Renal pelvis (tissue), 4 donors: ENCODE data around the gene WDR17. TPM values are rescaled to one million over a fixed set of nuclear protein-coding genes. Genes with fewer than 3 reads are reported as not detected.
"Not testable (repeated sequence)": the region's sequence is repeated elsewhere in the genome, so short reads cannot be mapped to it uniquely, and the experiment has no call there.

Experiments
- DNase-seq: peaks from one replicate; pipeline ENCODE4 v3.0.0-alpha.2; 2013
- polyA plus RNA-seq, 3 donors: library from polyadenylated mRNA; unstranded; fragments of 120-200 nt; gene quantifications; one replicate each; pipeline ENCODE4 v1.2.1, GENCODE V29; 2013; ENCODE audit not compliant: insufficient read length in 3 of 3

WDR17 gene
- polyA plus RNA-seq, 3 donors = 5.6 to 15.2 (median 11.1) TPM

DNA sequence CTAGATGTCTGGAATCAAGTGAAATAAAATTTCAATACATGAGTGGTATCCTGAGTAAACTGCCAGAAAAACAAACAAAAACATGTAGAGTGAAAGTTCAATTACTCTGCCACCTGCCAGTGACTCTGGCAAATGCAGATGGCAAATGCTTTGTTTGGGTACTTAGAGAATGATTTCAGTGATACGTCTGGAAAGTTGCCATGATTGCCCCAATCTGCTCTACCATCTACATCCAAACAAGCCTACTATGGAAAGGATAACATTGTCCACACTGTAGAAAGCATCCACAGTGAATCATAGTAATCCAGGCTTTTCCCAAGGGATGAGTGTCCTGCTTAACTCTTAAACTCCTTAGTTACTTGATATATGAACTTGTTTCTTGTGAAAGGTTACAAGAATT, 126.3 kb downstream of the WDR17 start:
- DNase-seq = no peak

DNA sequence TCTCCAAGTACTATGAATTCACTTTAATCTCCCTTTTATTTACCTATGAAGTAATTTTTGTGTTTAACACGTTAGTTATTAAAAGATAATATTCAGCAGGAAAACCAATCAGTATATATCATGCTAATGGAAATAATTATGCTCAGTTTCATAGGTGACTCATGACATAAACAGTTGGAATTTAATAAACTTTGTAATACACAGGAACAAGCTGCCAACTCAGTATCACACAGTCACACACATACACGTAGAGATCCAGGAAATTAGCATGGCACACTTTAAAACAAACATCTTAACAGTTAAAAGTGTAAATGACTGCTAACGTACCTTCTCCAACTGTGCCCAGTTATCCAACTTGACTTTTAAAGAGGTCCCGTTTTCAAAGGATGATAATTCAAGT, 127.5 kb downstream of the WDR17 start:
- DNase-seq = no peak

DNA sequence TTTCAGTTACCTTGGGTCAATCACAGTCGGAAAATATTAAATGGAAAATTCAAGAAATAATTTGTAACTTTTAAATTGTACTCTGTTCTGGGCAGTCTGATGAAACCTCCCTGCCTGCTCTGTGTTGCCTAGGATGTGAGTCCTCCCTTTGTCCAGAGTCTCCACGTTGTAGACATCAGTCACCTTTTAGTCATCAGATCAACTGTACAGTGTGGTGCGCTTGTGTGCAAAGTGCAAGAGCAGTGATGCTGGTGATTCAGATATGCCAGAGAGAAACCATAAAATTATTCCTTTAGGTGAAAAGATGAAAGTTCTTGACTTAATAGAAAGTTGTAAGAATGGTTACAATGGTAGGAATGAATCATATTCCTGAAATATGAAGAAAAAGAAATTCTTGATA, 128.3 kb downstream of the WDR17 start:
- no peak for DNase-seq

DNA sequence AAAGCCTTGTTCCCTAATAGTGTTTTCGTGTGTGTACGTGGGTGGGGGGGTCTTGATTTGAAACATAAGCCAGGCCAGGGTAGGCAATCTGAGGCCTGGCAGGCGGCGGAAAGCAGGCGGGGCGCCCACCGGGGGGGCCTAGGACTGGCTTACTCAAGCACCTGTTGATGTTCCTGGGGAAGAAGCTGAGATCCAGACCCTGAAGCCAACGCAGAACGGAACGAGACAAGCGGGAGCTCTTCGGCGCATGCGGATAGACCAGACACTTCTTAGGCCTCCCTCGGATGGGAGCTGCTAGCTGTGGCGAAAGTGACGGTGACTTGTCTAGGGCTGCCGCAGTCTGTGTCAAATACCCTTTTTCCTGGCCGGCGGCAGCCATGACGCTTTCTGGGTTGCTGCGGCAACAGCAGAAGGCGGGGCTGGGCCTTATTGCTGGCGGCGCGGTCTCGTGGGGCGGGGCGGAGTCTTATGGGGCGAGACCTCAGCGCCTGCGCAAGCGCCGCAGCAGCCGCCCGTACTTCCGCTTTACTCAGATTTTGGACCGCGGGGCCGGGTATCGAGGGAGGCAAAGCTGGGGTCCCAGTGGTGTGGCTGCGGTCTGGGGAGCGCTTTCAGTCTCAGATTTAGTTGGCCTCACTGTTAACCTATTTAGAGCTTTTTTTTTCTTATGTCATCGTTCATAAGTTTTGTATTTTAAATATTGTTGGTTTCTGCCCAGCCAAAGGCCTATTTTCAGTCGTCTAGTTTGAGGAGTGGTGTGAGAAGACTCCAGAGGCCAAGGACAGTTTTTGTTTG, 129.7 kb downstream of the WDR17 start, which contains the start of gene SPATA4:
TSS of gene SPATA4 (minus strand) at position 402 of the 795 bp plus-strand sequence. CDS start at position 379, 23 bp downstream.
- peak; percentile 89 for DNase-seq

DNA sequence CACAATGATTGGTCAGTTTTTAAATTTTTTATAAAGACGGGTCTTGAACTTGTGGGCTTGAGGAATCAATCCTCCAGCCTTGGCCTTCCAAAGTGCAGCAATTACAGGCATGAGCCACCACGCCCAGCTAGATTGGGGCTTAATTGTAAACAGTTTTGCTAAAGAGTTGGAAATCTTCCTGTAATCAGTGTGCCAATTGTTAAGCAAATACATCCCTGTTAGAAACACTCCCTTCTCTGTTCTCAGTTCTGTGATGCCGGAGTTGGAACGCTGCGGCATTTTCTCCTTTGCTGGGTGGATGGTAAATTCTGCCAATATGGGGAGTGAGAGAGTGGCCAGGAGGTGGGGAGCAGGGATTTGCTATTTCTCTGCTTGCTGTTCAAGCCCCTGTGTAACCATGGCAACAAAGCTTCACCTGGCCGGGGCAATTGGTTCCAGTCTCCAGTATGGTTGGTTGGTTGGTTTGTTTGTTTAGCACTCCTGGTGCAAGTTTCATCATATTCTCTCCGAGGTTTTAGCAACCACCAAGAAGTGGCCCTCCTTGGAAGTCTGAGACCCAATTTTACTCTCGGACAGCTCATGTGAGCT, 132.8 kb downstream of the WDR17 start:
- no peak for DNase-seq

DNA sequence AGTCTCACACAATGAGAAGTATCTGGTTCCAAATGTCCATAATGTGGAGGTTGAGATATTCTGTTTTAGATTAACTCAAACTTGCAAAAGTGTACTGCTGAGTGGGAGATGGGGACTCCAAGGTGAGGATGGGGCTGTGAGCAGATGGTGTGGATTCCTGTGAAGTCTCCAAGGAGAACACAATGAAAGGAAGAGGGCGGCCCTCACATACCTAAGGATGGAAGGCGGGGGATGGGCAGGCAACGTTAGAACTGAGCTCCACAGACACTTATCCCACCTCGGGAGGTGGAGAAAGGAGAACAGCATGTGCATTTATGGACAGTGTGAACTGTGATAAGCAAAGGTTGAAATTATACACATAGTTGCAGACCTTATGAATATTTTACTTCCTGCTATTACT, 139.7 kb downstream of the WDR17 start:
- no peak for DNase-seq

DNA sequence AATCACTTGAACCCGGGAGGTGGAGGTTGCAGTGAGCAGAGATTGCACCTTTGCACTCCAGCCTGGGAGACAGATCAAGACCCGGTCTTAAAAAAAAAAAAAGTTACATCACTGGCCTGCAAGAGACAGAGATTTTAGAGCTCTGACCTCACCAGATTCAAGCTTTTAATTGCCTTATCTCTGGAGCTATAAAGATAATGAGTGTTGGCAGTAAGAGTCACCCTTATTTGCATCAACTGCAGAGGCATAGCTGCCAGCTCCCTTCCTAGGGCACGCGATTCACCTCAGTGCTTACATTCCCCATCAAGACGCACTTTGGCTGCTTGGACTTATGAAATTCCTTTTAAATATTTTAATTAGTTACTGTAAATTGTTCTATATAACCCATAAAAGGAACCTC, 142.2 kb downstream of the WDR17 start:
- DNase-seq = no peak

DNA sequence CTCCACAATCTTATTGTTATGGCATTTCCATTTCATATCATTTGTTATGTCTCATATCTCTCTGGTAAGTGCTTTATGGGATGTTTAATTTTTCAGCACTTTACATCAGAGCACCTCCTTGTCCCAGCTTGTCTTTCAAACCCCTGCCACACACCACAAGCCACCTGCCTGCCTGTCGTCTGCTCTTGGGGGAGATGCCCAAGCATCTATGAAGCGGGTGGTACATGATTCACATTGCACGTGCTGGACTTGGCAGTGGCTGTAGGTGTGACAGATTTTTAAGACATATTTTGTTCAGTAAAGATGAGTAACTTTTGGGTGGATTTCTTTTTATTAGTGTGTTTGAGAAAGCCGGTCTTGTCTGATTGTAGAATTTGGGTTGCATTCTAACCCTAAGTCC, 143.9 kb downstream of the WDR17 start:
- no peak for DNase-seq

DNA sequence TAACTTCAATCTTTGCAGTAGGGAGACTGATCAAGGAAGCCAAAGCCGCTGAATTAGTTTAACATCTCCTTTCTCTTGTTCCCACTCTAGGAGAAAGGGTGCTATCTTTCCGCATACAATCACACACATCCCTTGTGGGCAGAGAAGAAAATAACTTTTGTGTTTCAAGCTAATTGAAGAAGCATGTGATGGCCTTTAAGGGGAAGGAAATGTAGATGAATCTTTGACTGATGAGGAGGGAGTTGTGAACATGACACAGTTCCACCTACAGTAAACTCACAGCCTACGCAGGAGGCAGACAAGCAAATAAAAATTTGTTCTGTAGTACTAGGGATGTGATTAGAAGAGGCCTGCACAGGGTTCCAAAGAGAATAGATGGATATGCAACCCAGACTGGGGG, 144.5 kb downstream of the WDR17 start:
- DNase-seq = no peak

DNA sequence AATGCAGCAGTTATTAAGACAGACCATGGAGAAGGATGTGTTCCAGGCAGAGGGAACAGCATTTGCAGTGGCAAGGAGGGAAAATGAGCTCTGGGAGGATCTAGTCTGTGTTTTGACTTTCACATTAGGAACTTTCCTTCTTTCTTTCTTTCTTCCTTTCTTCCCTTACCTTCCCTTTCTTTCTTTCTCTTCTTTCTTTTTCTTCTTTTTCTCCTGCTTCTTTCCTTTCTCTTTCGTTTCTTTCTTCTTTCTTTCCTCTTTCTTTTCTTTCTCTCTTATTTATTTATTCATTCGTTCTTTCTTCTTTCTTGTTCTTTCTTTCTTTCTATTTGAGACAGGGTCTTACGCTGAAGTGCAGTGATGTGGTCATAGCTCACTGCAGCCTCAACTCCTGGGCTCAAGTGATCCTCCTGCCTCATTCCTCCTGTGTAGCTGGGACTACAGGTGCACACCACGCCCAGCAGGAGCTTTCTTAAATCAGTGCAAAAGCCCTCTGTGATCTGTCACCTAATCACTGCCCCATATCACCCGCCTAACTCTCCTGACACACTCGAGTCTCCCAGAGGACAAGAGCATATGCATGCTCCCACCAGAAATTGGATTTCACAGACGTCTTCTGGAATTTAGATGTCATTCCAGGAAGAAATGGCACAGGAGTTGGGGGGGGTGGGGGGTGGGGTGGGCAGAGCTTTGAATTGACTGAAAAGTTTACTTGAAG, 145.1 kb downstream of the WDR17 start:
- DNase-seq = no peak

DNA sequence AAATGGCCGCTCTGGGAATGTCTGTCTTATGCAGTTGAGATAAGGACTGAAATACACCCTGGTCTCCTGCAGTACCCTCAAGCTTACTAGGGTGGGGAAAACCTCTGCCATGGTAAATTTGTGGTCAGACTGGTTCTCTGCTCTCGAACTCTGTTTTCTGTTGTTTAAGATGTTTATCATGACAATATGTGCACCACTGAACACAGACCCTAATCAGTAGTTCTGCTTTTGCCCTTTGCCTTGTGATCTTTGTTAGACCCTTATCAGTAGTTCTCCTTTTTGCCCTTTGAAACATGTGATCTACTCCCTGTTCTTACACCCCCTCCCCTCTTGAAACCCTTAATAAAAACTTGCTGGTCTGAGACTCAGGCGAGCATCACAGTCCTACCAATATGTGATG, 146.7 kb downstream of the WDR17 start:
- not testable (repeated sequence) for DNase-seq

DNA sequence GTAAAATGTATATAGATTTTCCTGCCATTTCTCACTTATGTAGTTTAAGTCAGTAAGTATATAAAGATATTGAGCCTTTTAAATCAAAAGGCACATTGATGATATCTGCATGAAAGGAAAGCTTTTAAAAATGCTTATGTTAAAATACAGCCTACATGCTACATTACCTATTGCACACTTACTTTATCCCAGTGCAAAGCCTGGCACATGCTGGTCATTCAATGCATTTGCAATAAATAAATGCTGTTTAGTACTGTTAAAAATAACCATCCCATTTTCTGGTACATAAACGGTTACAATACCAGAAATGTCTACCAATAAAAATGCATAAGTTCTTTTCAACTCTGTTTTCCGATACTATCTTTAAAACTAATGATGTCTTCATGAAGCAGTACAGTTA, 151.9 kb downstream of the WDR17 start:
- DNase-seq = no peak

DNA sequence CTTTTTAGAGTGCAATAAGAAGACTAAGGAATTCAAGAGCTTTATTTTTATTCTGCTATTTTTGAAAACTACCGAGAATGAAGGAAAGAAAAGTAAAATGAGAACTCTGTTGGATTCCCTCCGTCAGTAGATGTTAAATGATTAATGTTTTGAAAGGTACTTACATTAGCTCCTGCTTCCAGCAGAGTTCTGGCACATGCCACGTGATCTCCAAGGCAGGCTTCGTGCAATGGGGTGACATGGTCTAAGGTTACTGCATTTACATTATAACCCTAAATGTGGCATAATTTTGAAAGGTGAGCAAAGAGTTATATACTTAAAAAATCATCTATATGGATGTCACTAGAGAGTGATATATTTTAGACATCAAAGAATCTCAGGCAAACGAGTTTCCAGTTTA, 156.5 kb downstream of the WDR17 start:
- no peak for DNase-seq

DNA sequence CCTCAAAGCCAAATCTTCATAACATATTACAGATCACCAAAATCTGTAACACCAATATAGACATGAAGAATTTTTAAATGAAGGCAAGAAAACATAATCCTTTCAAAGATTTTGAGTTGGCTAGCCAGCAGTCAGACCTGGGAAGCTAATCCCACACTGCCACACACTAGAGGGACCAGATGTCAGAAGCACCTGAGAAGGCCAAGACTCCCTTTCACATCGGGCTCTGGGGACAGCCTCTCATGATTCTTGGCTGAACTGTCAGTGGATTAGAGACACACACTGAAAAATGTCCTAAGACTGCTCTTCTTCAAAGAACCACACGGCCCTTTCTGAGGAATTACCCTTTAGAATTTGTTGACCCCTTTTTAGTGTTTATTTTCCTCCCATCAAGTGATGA, 157.9 kb downstream of the WDR17 start:
- DNase-seq = no peak

DNA sequence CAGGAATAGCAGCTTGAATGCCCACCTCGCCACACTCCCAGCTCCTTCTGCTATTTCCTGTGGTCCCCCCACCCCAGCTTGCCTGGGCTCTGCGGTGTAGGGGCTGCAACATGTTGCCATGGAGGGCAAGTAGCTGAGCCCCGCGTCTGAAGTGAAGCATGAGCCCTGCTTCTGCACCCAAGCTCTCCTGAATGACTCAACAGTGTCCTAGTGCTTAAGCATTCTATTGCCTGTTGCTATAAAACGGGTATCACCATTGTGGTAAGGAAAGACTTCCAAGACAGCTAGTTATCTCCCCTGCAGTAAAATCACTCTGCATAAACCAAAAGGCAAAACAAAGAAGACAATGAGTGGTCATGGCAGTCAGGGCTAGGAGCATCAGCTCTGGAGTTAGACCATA, 161.1 kb downstream of the WDR17 start:
- DNase-seq = no peak

DNA sequence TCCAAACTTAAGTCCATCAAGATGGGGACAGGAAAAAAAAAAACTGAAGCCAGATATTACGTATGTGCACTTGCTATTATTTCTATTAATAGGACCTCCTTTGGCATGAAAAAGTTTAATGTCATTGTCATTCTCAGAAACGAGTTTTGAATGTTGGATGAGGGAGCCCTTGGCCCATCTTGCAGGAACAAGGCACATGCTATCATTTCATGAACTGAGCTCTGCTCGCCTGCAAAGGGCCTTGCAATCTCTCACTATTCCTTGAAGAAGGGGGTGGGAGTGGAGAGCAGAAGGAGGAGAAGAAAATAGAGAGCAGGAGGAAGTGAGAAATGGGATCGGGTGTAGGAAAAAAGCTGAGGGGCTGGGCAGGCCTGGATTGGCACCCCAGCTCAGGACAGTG, 164.0 kb downstream of the WDR17 start:
- DNase-seq = no peak

Other genes starting within 250 kb of the WDR17 start
- 1 to 10 TPM; 1.2 to 1.5 (median 1.4) TPM for gene SPATA4, start 129.7 kb downstream of the WDR17 start, polyA plus RNA-seq
- under 1 TPM; 0.18 to 0.34 (median 0.26) TPM for gene ASB5, start 203.4 kb downstream of the WDR17 start, polyA plus RNA-seq